GM12878 (cell line): Measurements from ENCODE around the gene LSP1. TPM values are rescaled to one million over a fixed set of nuclear protein-coding genes. Genes with fewer than 3 reads are reported as not detected.

Experiments
- ATAC-seq: fragments of 200-7000 bp; cut with Tn5 transposase; 3 replicates; pipeline ENCODE4 v1.9.1; 2020; ENCODE audit warnings: mild to moderate bottlenecking, moderate library complexity
- BruUV-seq: library from RNA; stranded (reverse); fragments of 400-500 nt; replicated peaks from 2 replicates; lab custom pipeline; 2021; lab: Mats Ljungman, UMichigan
- CTCF ChIA-PET: fragments of 300-600 bp; sonication (Branson Sonifier 250); formaldehyde crosslinking; extraction: SDS; loops from one replicate; lab custom pipeline; 2021; ENCODE audit warnings: inconsistent platforms; lab: Yijun Ruan, JAX
- POLR2A ChIA-PET: fragments of 350-600 bp; formaldehyde crosslinking; extraction: SDS; loops from one replicate; lab custom pipeline; 2021; ENCODE audit warnings: inconsistent platforms; lab: Charles Lee
- RAD21 ChIA-PET: fragments of 300-600 bp; sonication (Branson Sonifier 250); formaldehyde crosslinking; loops from one replicate; lab custom pipeline; 2023; ENCODE audit warnings: antibody characterized with exemption; ENCODE audit not compliant: unreplicated experiment; lab: Charles Lee
- SMC1A ChIA-PET: fragments of 300-600 bp; sonication (Branson Sonifier 250); formaldehyde crosslinking; loops from one replicate; lab custom pipeline; 2023; ENCODE audit not compliant: unreplicated experiment, uncharacterized antibody; lab: Charles Lee
- DNase-seq: peaks from one replicate; pipeline ENCODE4 v3.0.0-alpha.2; 2011; ENCODE audit warnings: low read depth, low spot score
- FAIRE-seq: peaks from 3 replicates; lab custom pipeline; 2011; peaks lifted over from hg19 to GRCh38; lab: Jason Lieb, UNC
- H2AFZ ChIP-seq: 2 replicates; pipeline ENCODE4 v1.6.0; 2011; ENCODE audit warnings: low read depth, low read length, control low read depth; ENCODE audit not compliant: control insufficient read depth
- H3K27ac ChIP-seq: 2 replicates; pipeline ENCODE4 v1.5.1; 2011; ENCODE audit warnings: control low read depth; ENCODE audit not compliant: control insufficient read depth, insufficient read depth
- H3K27me3 ChIP-seq, 2 experiments: replicated peaks in 1 of 2; 2 replicates each; pipeline versions ENCODE4 v1.6.0 to v1.6.1; 2011; ENCODE audit warnings: low read length in 1 of 2; ENCODE audit not compliant: control insufficient read depth in 2 of 2, insufficient read depth in 2 of 2
- H3K36me3 ChIP-seq, 2 experiments: 2 replicates each; pipeline ENCODE4 v1.5.1; 2011; ENCODE audit warnings: low read length in 1 of 2; ENCODE audit not compliant: control insufficient read depth in 2 of 2, insufficient read depth in 2 of 2
- H3K4me1 ChIP-seq: 2 replicates; pipeline ENCODE4 v1.6.1; 2011; ENCODE audit warnings: mild to moderate bottlenecking, low read length, moderate library complexity, mixed read lengths; ENCODE audit not compliant: control insufficient read depth, insufficient read depth
- H3K4me2 ChIP-seq: 2 replicates; pipeline ENCODE4 v1.6.0; 2011; ENCODE audit warnings: control low read depth; ENCODE audit not compliant: control insufficient read depth, insufficient read depth
- H3K4me3 ChIP-seq: fragments of 200-600 bp; sonication (generic); 2 replicates; pipeline ENCODE4 v1.5.1; 2016
- H3K79me2 ChIP-seq: 2 replicates; pipeline ENCODE4 v1.6.0; 2011; ENCODE audit warnings: low read length; ENCODE audit not compliant: control insufficient read depth, insufficient read depth
- H3K9ac ChIP-seq: 2 replicates; pipeline ENCODE4 v1.8.0; 2011; ENCODE audit warnings: low read length, control low read depth, mixed read lengths; ENCODE audit not compliant: control insufficient read depth, insufficient read depth
- H3K9me3 ChIP-seq: replicated peaks from 3 replicates; pipeline ENCODE4 v1.5.1; 2011; ENCODE audit warnings: mild to moderate bottlenecking, low read length; ENCODE audit not compliant: control insufficient read depth, insufficient read depth
- H4K20me1 ChIP-seq: 2 replicates; pipeline ENCODE4 v1.6.0; 2011; ENCODE audit not compliant: control insufficient read depth, insufficient read depth
- BCL11A ChIP-seq: IDR thresholded peaks from 2 replicates; pipeline ENCODE4 v1.6.1; 2011; ENCODE audit warnings: low read depth, low read length
- BMI1 ChIP-seq: fragments of 450-650 bp; IDR thresholded peaks from 2 replicates; pipeline ENCODE4 v1.6.1; 2016; ENCODE audit warnings: mild to moderate bottlenecking, moderate library complexity, borderline replicate concordance
- CHD4 ChIP-seq: fragments of 200-600 bp; sonication (generic); IDR thresholded peaks from 2 replicates; pipeline ENCODE4 v1.6.1; 2016; ENCODE audit warnings: mild to moderate bottlenecking
- KAT2A ChIP-seq: conservative IDR thresholded peaks from 2 replicates; pipeline ENCODE4 v1.6.1; 2011; ENCODE audit warnings: low read depth, low read length; ENCODE audit not compliant: control insufficient read depth
- NBN ChIP-seq: fragments of 450-650 bp; IDR thresholded peaks from 2 replicates; pipeline ENCODE4 v1.6.1; 2016
- NFIC ChIP-seq: IDR thresholded peaks from 2 replicates; pipeline ENCODE4 v1.6.1; 2012; ENCODE audit warnings: low read depth, mild to moderate bottlenecking, inconsistent platforms, low read length, moderate library complexity
- NFYA ChIP-seq: IDR thresholded peaks from 2 replicates; pipeline ENCODE4 v1.6.1; 2011; ENCODE audit warnings: low read depth, mild to moderate bottlenecking, low read length, improper control_type of control experiment, borderline replicate concordance
- PML ChIP-seq: IDR thresholded peaks from 2 replicates; pipeline ENCODE4 v1.6.1; 2012; ENCODE audit warnings: low read length, inconsistent platforms
- SMARCA5 ChIP-seq: fragments of 450-650 bp; IDR thresholded peaks from 2 replicates; pipeline ENCODE4 v1.6.1; 2017; ENCODE audit warnings: mild to moderate bottlenecking
- SREBF2 ChIP-seq: IDR thresholded peaks from 2 replicates; pipeline ENCODE4 v1.6.1; 2012; ENCODE audit warnings: mild to moderate bottlenecking, low read length
- ZNF217 ChIP-seq: fragments of 450-650 bp; IDR thresholded peaks from 2 replicates; pipeline ENCODE4 v1.6.1; 2017; ENCODE audit warnings: antibody characterized with exemption, mild to moderate bottlenecking
- ZNF24 ChIP-seq: fragments of 450-650 bp; IDR thresholded peaks from 2 replicates; pipeline ENCODE4 v1.6.1; 2017; ENCODE audit warnings: antibody characterized with exemption, mild to moderate bottlenecking
- ZNF592 ChIP-seq: fragments of 450-650 bp; IDR thresholded peaks from 2 replicates; pipeline ENCODE4 v1.6.1; 2017; ENCODE audit warnings: mild to moderate bottlenecking, moderate library complexity
- ZNF687 ChIP-seq: fragments of 450-650 bp; IDR thresholded peaks from 2 replicates; pipeline ENCODE4 v1.6.1; 2017; ENCODE audit warnings: mild to moderate bottlenecking, moderate library complexity
- WGBS: methylation state at CpG from one replicate; pipeline ENCODE4 v1.1.6; 2016; ENCODE audit warnings: low lambda C conversion rate; ENCODE audit not compliant: insufficient replicate concordance, insufficient coverage; ENCODE audit errors: missing lambda C conversion rate; 5-methylcytosine and 5-hydroxymethylcytosine counted together
- in situ Hi-C: fragments of 300-500 bp; cut with MboI; formaldehyde crosslinking; loops from 9 replicates; pipeline ENCODE4 v1.14.3; 2018; ENCODE audit warnings: mixed read lengths
- intact Hi-C: fragments of 100-400 bp; cut with micrococcal nuclease; formaldehyde crosslinking; loops from one replicate; pipeline ENCODE4 v1.14.2; 2022; ENCODE audit not compliant: unreplicated experiment
- polyA plus RNA-seq, 11 experiments: library from polyadenylated mRNA; depleted of rRNA in 4 of 11; unstranded in 6 of 11; stranded (reverse) in 5 of 11; fragments of >200 nt; fragmentation: Nextera tagmentation in 4 of 11; fragmentation: Illumina TruSeq in 1 of 11; extraction: Ambion mirVana in 4 of 11; extraction: Trizol in 1 of 11; gene quantifications; 1 replicate in 1 of 11; 2 replicates in 10 of 11; pipeline versions ENCODE4 v1.2.1 to v1.2.3, GENCODE V29; 2011 to 2016; ENCODE audit warnings: inconsistent platforms in 2 of 11, missing spikeins in 2 of 11, low read depth in 1 of 11
- total RNA-seq, 4 experiments: library from RNA; depleted of rRNA in 3 of 4; stranded (reverse); fragments of >200 nt in 3 of 4; fragmentation: Illumina TruSeq in 1 of 4; extraction: Trizol in 1 of 4; gene quantifications; 2 replicates each; pipeline versions ENCODE4 v1.2.1 to v1.2.3, GENCODE V29; 2013 to 2021
- TF ChIP-seq, protein P1 (sequence below): IDR thresholded peaks from 2 replicates; pipeline ENCODE4 v1.6.1; 2011; ENCODE audit warnings: low read depth, mild to moderate bottlenecking, low read length, moderate library complexity, borderline replicate concordance; ENCODE audit errors: extremely low read depth
- TF ChIP-seq, protein P2 (sequence below): fragments of 450-650 bp; IDR thresholded peaks from 2 replicates; pipeline ENCODE4 v1.6.1; 2017; ENCODE audit warnings: mild to moderate bottlenecking

The LSP1 gene
- total and polyA plus RNA-seq, 10 of the 15 experiments (the other 5 are each of a cell fraction or from before 2014, with no cell fraction given) = 19.2 to 488 (median 369) TPM

DNA sequence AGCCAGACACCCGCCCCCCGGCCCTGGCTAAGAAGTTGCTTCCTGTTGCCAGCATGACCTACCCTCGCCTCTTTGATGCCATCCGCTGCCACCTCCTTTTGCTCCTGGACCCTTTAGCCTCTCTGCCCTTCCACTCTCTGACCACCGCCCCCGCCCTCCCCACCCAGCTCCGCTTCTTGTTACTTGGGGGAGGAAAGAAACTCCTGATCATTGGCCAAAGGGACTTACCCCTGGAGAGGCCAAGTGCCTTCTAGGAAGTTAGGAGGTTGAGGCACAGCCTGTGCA lies 38.9 kb downstream of the LSP1 start, which contains the start of gene PRR33:
TSS of gene PRR33 (minus strand) at position 65 of the 285 bp plus-strand sequence. CDS start 1,311 bp downstream, outside the sequence.
- Histone ChIP-seq H2AFZ (no peak within 1 kb of the TSS), H3K9ac (no peak within 1 kb of the TSS), H3K79me2 (no peaks in the 10 kb centered on the region), H3K9me3 (no peaks in the 10 kb centered on the region), H4K20me1 (no peaks in the 10 kb centered on the region), H3K27me3 (no peaks in the 10 kb centered on the region), H3K36me3 (peaks cover 12 to 21% of the 10 kb centered on the region in 2 experiments; a peak in 3 of 4 replicates), H3K4me1 (no peaks in the 10 kb centered on the region), H3K4me2 (no peak within 1 kb of the TSS), H3K4me3 (no peak within 1 kb of the TSS), H3K27ac (no peak within 1 kb of the TSS)
- ATAC-seq (no peak; the same call in 2 of the 3 replicates), FAIRE-seq (no peak), DNase-seq (no peak)
- WGBS = 81% methylated on average over 7 of the region's 7 CpGs
- BruUV-seq = no TSS peak
- ChIA-PET RAD21 (interaction anchor here (0.6 kb wide), 1 partner anchor 100 kb away, joined by 3 read pairs; no protein-coding TSS in a partner anchor), CTCF (interaction anchor here (0.7 kb wide), 1 partner anchor 412 kb away, joined by 3 read pairs; no protein-coding TSS in a partner anchor), POLR2A (no interaction called here), SMC1A (no interaction called here)
- intact Hi-C loops = no loop called here
- in situ Hi-C loops = no loop called here
- no peak for TF ChIP-seq SMARCA5
- TF ChIP-seq CHD4 = no peak
- no peak for TF ChIP-seq ZNF687
- TF ChIP-seq NFYA = no peak
- TF ChIP-seq BCL11A = no peak
- no peak for TF ChIP-seq PML
- TF ChIP-seq, protein P1, sequence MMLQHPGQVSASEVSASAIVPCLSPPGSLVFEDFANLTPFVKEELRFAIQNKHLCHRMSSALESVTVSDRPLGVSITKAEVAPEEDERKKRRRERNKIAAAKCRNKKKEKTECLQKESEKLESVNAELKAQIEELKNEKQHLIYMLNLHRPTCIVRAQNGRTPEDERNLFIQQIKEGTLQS = no peak
- no peak for TF ChIP-seq ZNF24
- no peak for TF ChIP-seq KAT2A
- TF ChIP-seq, protein P2, sequence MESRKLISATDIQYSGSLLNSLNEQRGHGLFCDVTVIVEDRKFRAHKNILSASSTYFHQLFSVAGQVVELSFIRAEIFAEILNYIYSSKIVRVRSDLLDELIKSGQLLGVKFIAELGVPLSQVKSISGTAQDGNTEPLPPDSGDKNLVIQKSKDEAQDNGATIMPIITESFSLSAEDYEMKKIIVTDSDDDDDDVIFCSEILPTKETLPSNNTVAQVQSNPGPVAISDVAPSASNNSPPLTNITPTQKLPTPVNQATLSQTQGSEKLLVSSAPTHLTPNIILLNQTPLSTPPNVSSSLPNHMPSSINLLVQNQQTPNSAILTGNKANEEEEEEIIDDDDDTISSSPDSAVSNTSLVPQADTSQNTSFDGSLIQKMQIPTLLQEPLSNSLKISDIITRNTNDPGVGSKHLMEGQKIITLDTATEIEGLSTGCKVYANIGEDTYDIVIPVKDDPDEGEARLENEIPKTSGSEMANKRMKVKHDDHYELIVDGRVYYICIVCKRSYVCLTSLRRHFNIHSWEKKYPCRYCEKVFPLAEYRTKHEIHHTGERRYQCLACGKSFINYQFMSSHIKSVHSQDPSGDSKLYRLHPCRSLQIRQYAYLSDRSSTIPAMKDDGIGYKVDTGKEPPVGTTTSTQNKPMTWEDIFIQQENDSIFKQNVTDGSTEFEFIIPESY = no peak
- TF ChIP-seq ZNF592 = no peak
- TF ChIP-seq BMI1 = no peak
- TF ChIP-seq SREBF2 = no peak
- TF ChIP-seq NBN = no peak
- no peak for TF ChIP-seq ZNF217
- TF ChIP-seq NFIC = no peak
